Neural progenitor cell (in vitro differentiated cells): Measurements from ENCODE around the gene CYP11A1. TPM values are rescaled to one million over a fixed set of nuclear protein-coding genes. Genes with fewer than 3 reads are reported as not detected.

Experiments used
- DNase-seq: peaks from one replicate; pipeline ENCODE4 v3.0.0-alpha.2; 2016; ENCODE audit warnings: low spot score
- H2AFZ ChIP-seq: fragments of 200-600 bp; sonication (generic); replicated peaks from 2 replicates; pipeline ENCODE4 v1.6.1; 2016; ENCODE audit warnings: antibody characterized with exemption
- H3F3A ChIP-seq: fragments of 200-600 bp; sonication (generic); 2 replicates; pipeline ENCODE4 v1.6.1; 2016; ENCODE audit warnings: antibody characterized with exemption, low read depth
- H3K27ac ChIP-seq: fragments of 200-600 bp; sonication (generic); 2 replicates; pipeline ENCODE4 v1.5.1; 2016; ENCODE audit warnings: mild to moderate bottlenecking
- H3K27me3 ChIP-seq: fragments of 200-600 bp; sonication (generic); 2 replicates; pipeline ENCODE4 v1.6.1; 2016; ENCODE audit warnings: mild to moderate bottlenecking, moderate library complexity
- H3K36me3 ChIP-seq: fragments of 200-600 bp; sonication (generic); 2 replicates; pipeline ENCODE4 v1.5.1; 2016
- H3K4me1 ChIP-seq: fragments of 200-600 bp; sonication (generic); 2 replicates; pipeline ENCODE4 v1.6.1; 2016; ENCODE audit warnings: mixed run types
- H3K4me2 ChIP-seq: fragments of 200-600 bp; sonication (generic); 2 replicates; pipeline ENCODE4 v1.6.1; 2016
- H3K4me3 ChIP-seq: fragments of 200-600 bp; sonication (generic); 2 replicates; pipeline ENCODE4 v1.5.1; 2016
- H3K79me2 ChIP-seq: fragments of 200-600 bp; sonication (generic); 2 replicates; pipeline ENCODE4 v1.6.1; 2016; ENCODE audit warnings: low read depth
- H3K9ac ChIP-seq: fragments of 200-600 bp; sonication (generic); 2 replicates; pipeline ENCODE4 v1.6.1; 2016
- H3K9me3 ChIP-seq: fragments of 200-600 bp; sonication (generic); 2 replicates; pipeline ENCODE4 v1.5.1; 2016; ENCODE audit warnings: low read depth
- H4K20me1 ChIP-seq: fragments of 200-600 bp; sonication (generic); 2 replicates; pipeline ENCODE4 v1.6.1; 2016; ENCODE audit warnings: low read depth
- H3K27ac Mint-ChIP-seq: 3 replicates; pipeline ENCODE4 v1.8.0; 2021; ENCODE audit warnings: mixed read lengths
- H3K27me3 Mint-ChIP-seq: 2 replicates; pipeline ENCODE4 v1.8.0; 2022; ENCODE audit warnings: low read depth, mild to moderate bottlenecking, inconsistent platforms, moderate library complexity, mixed read lengths; ENCODE audit not compliant: insufficient read depth
- H3K36me3 Mint-ChIP-seq: 3 replicates; pipeline ENCODE4 v1.8.0; 2021; ENCODE audit warnings: mixed read lengths
- H3K4me1 Mint-ChIP-seq: 3 replicates; pipeline ENCODE4 v1.8.0; 2021; ENCODE audit warnings: mixed read lengths
- H3K4me3 Mint-ChIP-seq: 3 replicates; pipeline ENCODE4 v1.8.0; 2021; ENCODE audit warnings: mild to moderate bottlenecking, moderate library complexity, mixed read lengths
- H3K9me3 Mint-ChIP-seq: 3 replicates; pipeline ENCODE4 v1.8.0; 2020; ENCODE audit warnings: mixed read lengths
- CTCF ChIP-seq: fragments of 200-600 bp; sonication (generic); IDR thresholded peaks from 2 replicates; pipeline ENCODE4 v1.5.1; 2017; ENCODE audit warnings: antibody characterized with exemption, mild to moderate bottlenecking
- EZH2 ChIP-seq: fragments of 200-600 bp; sonication (generic); IDR thresholded peaks from 2 replicates; pipeline ENCODE4 v1.6.1; 2017; ENCODE audit warnings: antibody characterized with exemption, mild to moderate bottlenecking, moderate library complexity
- EZH2phosphoT487 ChIP-seq: fragments of 200-600 bp; sonication (generic); IDR thresholded peaks from 2 replicates; pipeline ENCODE4 v1.6.1; 2017; ENCODE audit warnings: antibody characterized with exemption
- total RNA-seq: library from RNA; depleted of rRNA; stranded (reverse); fragments of >200 nt; gene quantifications from 2 replicates; pipeline ENCODE4 v1.2.3, GENCODE V29; 2015; ENCODE audit warnings: low replicate concordance

Gene CYP11A1
- total RNA-seq, 1 donor from 2014 or later = 0.99 TPM

GRCh38 chr15:74314795-74315438, 52.5 kb downstream of the CYP11A1 start:
- no peak for DNase-seq
- Histone ChIP-seq H3K4me2 (no peak overlapping the region), H3K27me3 (no peaks in the 10 kb centered on the region), H3K4me1 (peaks cover 28% of the 10 kb centered on the region), H3F3A (peaks cover 3% of the 10 kb centered on the region), H3K4me3 (no peak overlapping the region), H3K79me2 (no peaks in the 10 kb centered on the region), H4K20me1 (peaks cover 3% of the 10 kb centered on the region), H3K9ac (no peak overlapping the region), H2AFZ (no peak overlapping the region), H3K9me3 (no peaks in the 10 kb centered on the region), H3K27ac (no peak overlapping the region), H3K36me3 (no peaks in the 10 kb centered on the region)
- Mint-ChIP-seq H3K4me3 (no peak overlapping the region), H3K27me3 (peaks cover 15% of the 10 kb centered on the region), H3K27ac (no peak overlapping the region), H3K4me1 (peaks cover 59% of the 10 kb centered on the region), H3K36me3 (no peaks in the 10 kb centered on the region), H3K9me3 (no peaks in the 10 kb centered on the region)
- TF ChIP-seq CTCF (no peak), EZH2 (no peak), EZH2phosphoT487 (no peak)

- Mint-ChIP-seq H3K4me1 (peaks cover 57% of the 10 kb centered on the region), H3K36me3 (no peaks in the 10 kb centered on the region), H3K27me3 (peaks cover 17% of the 10 kb centered on the region), H3K27ac (no peak overlapping the region), H3K9me3 (no peaks in the 10 kb centered on the region), H3K4me3 (peak overlapping the region; percentile 36)
- no peak overlapping the region for H2AFZ ChIP-seq
- TF ChIP-seq EZH2phosphoT487 (no peak), CTCF (no peak), EZH2 (no peak)
- no peak overlapping the region for H3K27ac ChIP-seq
- H3K4me2 ChIP-seq = no peak overlapping the region
- no peak overlapping the region for H3K9ac ChIP-seq
- peaks cover 8% of the 10 kb centered on the region for H3F3A ChIP-seq
- H3K27me3 ChIP-seq = no peaks in the 10 kb centered on the region
- H3K9me3 ChIP-seq = no peaks in the 10 kb centered on the region
- peaks cover 26% of the 10 kb centered on the region for H3K4me1 ChIP-seq
- H3K79me2 ChIP-seq = no peaks in the 10 kb centered on the region
- H3K36me3 ChIP-seq = no peaks in the 10 kb centered on the region
- no peak for DNase-seq
- no peaks in the 10 kb centered on the region for H4K20me1 ChIP-seq
- H3K4me3 ChIP-seq = no peak overlapping the region
These were observed 53.6 kb downstream of the CYP11A1 start for GRCh38 chr15:74313889-74314288.

GRCh38 chr15:74312445-74313007, 54.9 kb downstream of the CYP11A1 start:
- H3K36me3 ChIP-seq = no peaks in the 10 kb centered on the region
- H4K20me1 ChIP-seq = no peaks in the 10 kb centered on the region
- no peaks in the 10 kb centered on the region for H3K9me3 ChIP-seq
- H3K27ac ChIP-seq = no peak overlapping the region
- H3K4me1 ChIP-seq = peaks cover 31% of the 10 kb centered on the region
- H3K9ac ChIP-seq = no peak overlapping the region
- no peaks in the 10 kb centered on the region for H3K79me2 ChIP-seq
- no peaks in the 10 kb centered on the region for H3K27me3 ChIP-seq
- peak overlapping the region; percentile 80 for H3K27ac Mint-ChIP-seq
- H3K4me2 ChIP-seq = no peak overlapping the region
- H3K4me3 ChIP-seq = no peak overlapping the region
- no peak for DNase-seq
- H3K9me3 Mint-ChIP-seq = no peaks in the 10 kb centered on the region
- H3K4me3 Mint-ChIP-seq = no peak overlapping the region
- TF ChIP-seq EZH2 = no peak
- H3F3A ChIP-seq = peaks cover 20% of the 10 kb centered on the region
- no peaks in the 10 kb centered on the region for H3K36me3 Mint-ChIP-seq
- no peak overlapping the region for H2AFZ ChIP-seq
- peaks cover 18% of the 10 kb centered on the region for H3K27me3 Mint-ChIP-seq
- H3K4me1 Mint-ChIP-seq = peaks cover 61% of the 10 kb centered on the region
